ENCODE results near the gene SIX3.

GRCh38 chr2:44955593-44956392 lies 14.3 kb downstream of the SIX3 start:
- TF ChIP-seq YY1 (IDR thresholded peaks at IDR 0.05; ENCODE audit: low read depth) (peak; percentile 43; the same call in 1 of the 2 replicates), RAD21 (IDR thresholded peaks at IDR 0.05; ENCODE audit: low read depth) (peak; percentile 97), EP300 (IDR thresholded peaks at IDR 0.05; ENCODE audit: borderline replicate concordance) (no peak), FOXM1 (IDR thresholded peaks at IDR 0.05; ENCODE audit: borderline replicate concordance, low read depth) (no peak), USF1 (IDR thresholded peaks at IDR 0.05) (peak; percentile 60), EGR1 (IDR thresholded peaks at IDR 0.05) (peak; percentile 35; the same call in 1 of the 2 replicates), NFIC (IDR thresholded peaks at IDR 0.05) (no peak), TAF1 (IDR thresholded peaks at IDR 0.05; ENCODE audit: low read depth) (no peak), REST (IDR thresholded peaks at IDR 0.05; ENCODE audit: low read depth) (no peak), ZBTB7A (IDR thresholded peaks at IDR 0.05; ENCODE audit: low read depth) (peak; percentile 78), CEBPB (IDR thresholded peaks at IDR 0.05) (no peak), TEAD4 (IDR thresholded peaks at IDR 0.05) (0 out of 2 replicates have a peak, but pooled peaks have one; percentile 22), MAX (IDR thresholded peaks at IDR 0.05) (peak; percentile 92)
